Breast epithelium (tissue), 4 donors: ENCODE measurements around the gene ATRN. TPM values are rescaled to one million over a fixed set of nuclear protein-coding genes. Genes with fewer than 3 reads are reported as not detected.

Experiments
- DNase-seq, 2 donors: peaks; one replicate each; pipeline ENCODE4 v3.0.0-alpha.2; 2019; ENCODE audit warnings: low spot score in 2 of 2
- H3K27ac ChIP-seq, 2 donors: fragments of 200-600 bp; sonication (generic) in 1 of 2; one replicate each; pipeline ENCODE4 v1.5.1; 2016 to 2019; ENCODE audit warnings: mild to moderate bottlenecking in 1 of 2
- H3K27me3 ChIP-seq, 2 donors: fragments of 200-600 bp; sonication (generic) in 1 of 2; one replicate each; pipeline versions ENCODE4 v1.5.1 to v1.6.0; 2017 to 2019; ENCODE audit warnings: control low read depth in 1 of 2, mild to moderate bottlenecking in 1 of 2
- H3K36me3 ChIP-seq: fragments of 200-600 bp; one replicate; pipeline ENCODE4 v1.5.1; 2019
- H3K4me1 ChIP-seq, 2 donors: fragments of 200-600 bp; sonication (generic); one replicate each; pipeline ENCODE4 v1.5.1; 2016 to 2019; ENCODE audit warnings: control low read depth in 1 of 2
- H3K4me3 ChIP-seq, 3 donors: fragments of 200-600 bp; sonication (generic); 1 replicate in 2 of 3; 2 replicates in 1 of 3; pipeline ENCODE4 v1.5.1; 2016 to 2019; ENCODE audit warnings: mild to moderate bottlenecking in 3 of 3, moderate library complexity in 2 of 3
- H3K9me3 ChIP-seq, 2 donors: fragments of 200-600 bp; sonication (generic) in 1 of 2; one replicate each; pipeline ENCODE4 v1.5.1; 2016 to 2019; ENCODE audit warnings: control low read depth in 1 of 2
- CTCF ChIP-seq, 3 donors: fragments of 450-650 bp; IDR thresholded peaks; one replicate each; pipeline ENCODE4 v1.5.1; 2016 to 2017; ENCODE audit warnings: antibody characterized with exemption in 3 of 3, mild to moderate bottlenecking in 3 of 3, moderate library complexity in 3 of 3
- POLR2A ChIP-seq: fragments of 450-650 bp; IDR thresholded peaks from one replicate; pipeline ENCODE4 v1.6.1; 2016; ENCODE audit warnings: antibody characterized with exemption, mild to moderate bottlenecking, moderate library complexity
- POLR2AphosphoS5 ChIP-seq, 3 donors: sonication (generic); formaldehyde crosslinking; IDR thresholded peaks; one replicate each; pipeline ENCODE4 v1.6.1; 2017; ENCODE audit warnings: antibody characterized with exemption in 3 of 3
- intact Hi-C: fragments of 100-400 bp; cut with DNase I; formaldehyde crosslinking; loops from one replicate; pipeline ENCODE4 v1.15.1; 2023; ENCODE audit warnings: low total_unique reads
- total RNA-seq, 3 donors: library from RNA; depleted of rRNA; stranded (reverse); fragments of >200 nt; gene quantifications; one replicate each; pipeline ENCODE4 v1.1.0, GENCODE V29; 2016

The ATRN gene
- total RNA-seq, 3 donors from 2014 or later = 26.5 to 35.6 (median 32.3) TPM

- Histone ChIP-seq H3K27me3 (no peaks in the 10 kb centered on the region), H3K4me3 (no peak overlapping the region), H3K9me3 (peaks cover 0 to 3% of the 10 kb centered on the region in 2 donors), H3K36me3 (no peaks in the 10 kb centered on the region), H3K27ac (no peak overlapping the region), H3K4me1 (no peaks in the 10 kb centered on the region)
- intact Hi-C loops = no loop called here
- no peak for DNase-seq
- no peak for TF ChIP-seq CTCF (IDR thresholded peaks at IDR 0.05)
- no peak for TF ChIP-seq POLR2A
- TF ChIP-seq POLR2AphosphoS5 (IDR thresholded peaks at IDR 0.05) = no peak
These were observed 15.1 kb downstream of the ATRN start for GRCh38 chr20:3485913-3486312.

- intact Hi-C loops = no loop called here
- DNase-seq = no peak
- TF ChIP-seq POLR2AphosphoS5 (IDR thresholded peaks at IDR 0.05) = no peak
- no peak for TF ChIP-seq POLR2A
- no peak for TF ChIP-seq CTCF (IDR thresholded peaks at IDR 0.05)
- no peaks in the 10 kb centered on the region for H3K36me3 ChIP-seq
- no peak overlapping the region for H3K4me3 ChIP-seq
- H3K9me3 ChIP-seq = peaks cover 0 to 3% of the 10 kb centered on the region in 2 donors
- no peak overlapping the region for H3K27ac ChIP-seq
- no peaks in the 10 kb centered on the region for H3K27me3 ChIP-seq
- no peaks in the 10 kb centered on the region for H3K4me1 ChIP-seq
These were observed 16.0 kb downstream of the ATRN start for GRCh38 chr20:3486850-3487249.

- Histone ChIP-seq H3K27me3 (no peaks in the 10 kb centered on the region), H3K27ac (no peak overlapping the region), H3K36me3 (no peaks in the 10 kb centered on the region), H3K9me3 (peaks cover 5 to 14% of the 10 kb centered on the region in 2 donors), H3K4me1 (no peaks in the 10 kb centered on the region), H3K4me3 (no peak overlapping the region)
- TF ChIP-seq POLR2AphosphoS5 (IDR thresholded peaks at IDR 0.05) = no peak
- no peak for TF ChIP-seq CTCF (IDR thresholded peaks at IDR 0.05)
- no peak for TF ChIP-seq POLR2A
- no peak for DNase-seq
- intact Hi-C loops = no loop called here
These were observed 21.9 kb downstream of the ATRN start for GRCh38 chr20:3492669-3493068.

GRCh38 chr20:3494218-3494617, 23.4 kb downstream of the ATRN start:
- TF ChIP-seq POLR2A (no peak), POLR2AphosphoS5 (IDR thresholded peaks at IDR 0.05) (no peak), CTCF (IDR thresholded peaks at IDR 0.05) (no peak)
- H3K9me3 ChIP-seq = peaks cover 5 to 14% of the 10 kb centered on the region in 2 donors
- no peak overlapping the region for H3K27ac ChIP-seq
- no peaks in the 10 kb centered on the region for H3K4me1 ChIP-seq
- intact Hi-C loops = no loop called here
- no peaks in the 10 kb centered on the region for H3K27me3 ChIP-seq
- H3K36me3 ChIP-seq = no peaks in the 10 kb centered on the region
- no peak for DNase-seq
- H3K4me3 ChIP-seq = no peak overlapping the region

GRCh38 chr20:3502878-3503277, 32.1 kb downstream of the ATRN start:
- Histone ChIP-seq H3K9me3 (no peaks in the 10 kb centered on the region), H3K27me3 (no peaks in the 10 kb centered on the region), H3K27ac (no peak overlapping the region), H3K36me3 (no peaks in the 10 kb centered on the region), H3K4me3 (no peak overlapping the region), H3K4me1 (no peaks in the 10 kb centered on the region)
- no peak for DNase-seq
- intact Hi-C loops = no loop called here
- TF ChIP-seq POLR2AphosphoS5 (IDR thresholded peaks at IDR 0.05) = no peak
- no peak for TF ChIP-seq POLR2A

GRCh38 chr20:3505148-3505547, 34.3 kb downstream of the ATRN start:
- Histone ChIP-seq H3K4me1 (no peaks in the 10 kb centered on the region), H3K27me3 (no peaks in the 10 kb centered on the region), H3K36me3 (no peaks in the 10 kb centered on the region), H3K27ac (no peak overlapping the region), H3K4me3 (no peak overlapping the region), H3K9me3 (no peaks in the 10 kb centered on the region)
- DNase-seq = no peak
- no peak for TF ChIP-seq POLR2A
- no peak for TF ChIP-seq CTCF (IDR thresholded peaks at IDR 0.05)
- TF ChIP-seq POLR2AphosphoS5 (IDR thresholded peaks at IDR 0.05) = no peak
- intact Hi-C loops = no loop called here
